ENCODE data around the gene PTGS1.
A peak's percentile ranks its signal among the peaks of the same experiment; 100 is the strongest.

The PTGS1 gene

GRCh38 chr9:122382901-122383850 is 12.4 kb downstream of the PTGS1 start:
- Histone ChIP-seq H3K4me3 (ENCODE audit: low read length in 2 of 2) (no peak overlapping the region), H3K27me3 (ENCODE audit: control insufficient read depth in 2 of 2, insufficient read depth in 2 of 2, low read length in 2 of 2) (no peaks in the 10 kb centered on the region), H3K9ac (ENCODE audit: low read depth in 1 of 2, low read length in 2 of 2) (no peak overlapping the region), H3K9me3 (ENCODE audit: control insufficient read depth in 2 of 2, low read length in 2 of 2) (no peaks in the 10 kb centered on the region), H3K4me1 (ENCODE audit: control insufficient read depth in 2 of 2, insufficient read depth in 2 of 2, low read length in 2 of 2) (no peaks in the 10 kb centered on the region), H3K27ac (ENCODE audit: low read depth in 2 of 2, low read length in 2 of 2) (no peak overlapping the region), H3K36me3 (ENCODE audit: control insufficient read depth in 2 of 2, insufficient read depth in 2 of 2, low read length in 2 of 2) (no peaks in the 10 kb centered on the region)

GRCh38 chr9:122383992-122384461 is 13.2 kb downstream of the PTGS1 start:
- H3K27me3 ChIP-seq (ENCODE audit: control insufficient read depth in 2 of 2, insufficient read depth in 2 of 2, low read length in 2 of 2): no peaks in the 10 kb centered on the region

GRCh38 chr9:122386311-122386872 is 15.6 kb downstream of the PTGS1 start:
- Histone ChIP-seq H3K27ac (ENCODE audit: low read depth in 2 of 2, low read length in 2 of 2) (no peak overlapping the region), H3K36me3 (ENCODE audit: control insufficient read depth in 2 of 2, insufficient read depth in 2 of 2, low read length in 2 of 2) (no peaks in the 10 kb centered on the region), H3K27me3 (ENCODE audit: control insufficient read depth in 2 of 2, insufficient read depth in 2 of 2, low read length in 2 of 2) (no peaks in the 10 kb centered on the region), H3K9me3 (ENCODE audit: control insufficient read depth in 2 of 2, low read length in 2 of 2) (no peaks in the 10 kb centered on the region), H3K9ac (ENCODE audit: low read depth in 1 of 2, low read length in 2 of 2) (no peak overlapping the region), H3K4me3 (ENCODE audit: low read length in 2 of 2) (no peak overlapping the region), H3K4me1 (ENCODE audit: control insufficient read depth in 2 of 2, insufficient read depth in 2 of 2, low read length in 2 of 2) (peaks cover 0 to 3% of the 10 kb centered on the region in 2 donors)

More at GRCh38 chr9:122383992-122384461, 13.2 kb downstream of the PTGS1 start:
- H3K9ac ChIP-seq (ENCODE audit: low read depth in 1 of 2, low read length in 2 of 2): no peak overlapping the region
- no peak overlapping the region for H3K27ac ChIP-seq (ENCODE audit: low read depth in 2 of 2, low read length in 2 of 2)
- no peaks in the 10 kb centered on the region for H3K4me1 ChIP-seq (ENCODE audit: control insufficient read depth in 2 of 2, insufficient read depth in 2 of 2, low read length in 2 of 2)
- no peaks in the 10 kb centered on the region for H3K9me3 ChIP-seq (ENCODE audit: control insufficient read depth in 2 of 2, low read length in 2 of 2)
- no peaks in the 10 kb centered on the region for H3K36me3 ChIP-seq (ENCODE audit: control insufficient read depth in 2 of 2, insufficient read depth in 2 of 2, low read length in 2 of 2)
- no peak overlapping the region for H3K4me3 ChIP-seq (ENCODE audit: low read length in 2 of 2)

GRCh38 chr9:122387536-122387935 is 16.7 kb downstream of the PTGS1 start:
- Histone ChIP-seq H3K4me3 (ENCODE audit: low read length in 2 of 2) (no peak overlapping the region), H3K36me3 (ENCODE audit: control insufficient read depth in 2 of 2, insufficient read depth in 2 of 2, low read length in 2 of 2) (no peaks in the 10 kb centered on the region), H3K27ac (ENCODE audit: low read depth in 2 of 2, low read length in 2 of 2) (no peak overlapping the region), H3K9ac (ENCODE audit: low read depth in 1 of 2, low read length in 2 of 2) (no peak overlapping the region), H3K4me1 (ENCODE audit: control insufficient read depth in 2 of 2, insufficient read depth in 2 of 2, low read length in 2 of 2) (peaks cover 0 to 3% of the 10 kb centered on the region in 2 donors), H3K9me3 (ENCODE audit: control insufficient read depth in 2 of 2, low read length in 2 of 2) (no peaks in the 10 kb centered on the region), H3K27me3 (ENCODE audit: control insufficient read depth in 2 of 2, insufficient read depth in 2 of 2, low read length in 2 of 2) (no peaks in the 10 kb centered on the region)

- Histone ChIP-seq H3K4me1 (ENCODE audit: control insufficient read depth in 2 of 2, insufficient read depth in 2 of 2, low read length in 2 of 2) (peaks cover 0 to 3% of the 10 kb centered on the region in 2 donors), H3K9me3 (ENCODE audit: control insufficient read depth in 2 of 2, low read length in 2 of 2) (no peaks in the 10 kb centered on the region), H3K36me3 (ENCODE audit: control insufficient read depth in 2 of 2, insufficient read depth in 2 of 2, low read length in 2 of 2) (no peaks in the 10 kb centered on the region), H3K9ac (ENCODE audit: low read depth in 1 of 2, low read length in 2 of 2) (no peak overlapping the region), H3K27me3 (ENCODE audit: control insufficient read depth in 2 of 2, insufficient read depth in 2 of 2, low read length in 2 of 2) (no peaks in the 10 kb centered on the region), H3K27ac (ENCODE audit: low read depth in 2 of 2, low read length in 2 of 2) (no peak overlapping the region), H3K4me3 (ENCODE audit: low read length in 2 of 2) (no peak overlapping the region)
Observed at GRCh38 chr9:122389195-122389594, 18.4 kb downstream of the PTGS1 start.

- Histone ChIP-seq H3K36me3 (ENCODE audit: control insufficient read depth in 2 of 2, insufficient read depth in 2 of 2, low read length in 2 of 2) (no peaks in the 10 kb centered on the region), H3K27me3 (ENCODE audit: control insufficient read depth in 2 of 2, insufficient read depth in 2 of 2, low read length in 2 of 2) (no peaks in the 10 kb centered on the region), H3K4me1 (ENCODE audit: control insufficient read depth in 2 of 2, insufficient read depth in 2 of 2, low read length in 2 of 2) (peaks cover 0 to 3% of the 10 kb centered on the region in 2 donors), H3K9me3 (ENCODE audit: control insufficient read depth in 2 of 2, low read length in 2 of 2) (no peaks in the 10 kb centered on the region), H3K4me3 (ENCODE audit: low read length in 2 of 2) (no peak overlapping the region), H3K27ac (ENCODE audit: low read depth in 2 of 2, low read length in 2 of 2) (peak overlapping the region in 1 of 2 donors; percentile 11), H3K9ac (ENCODE audit: low read depth in 1 of 2, low read length in 2 of 2) (peak overlapping the region in 1 of 2 donors; percentile 31)
Observed at GRCh38 chr9:122389799-122390481, 19.1 kb downstream of the PTGS1 start.

- Histone ChIP-seq H3K27me3 (ENCODE audit: control insufficient read depth in 2 of 2, insufficient read depth in 2 of 2, low read length in 2 of 2) (no peaks in the 10 kb centered on the region), H3K9me3 (ENCODE audit: control insufficient read depth in 2 of 2, low read length in 2 of 2) (no peaks in the 10 kb centered on the region), H3K36me3 (ENCODE audit: control insufficient read depth in 2 of 2, insufficient read depth in 2 of 2, low read length in 2 of 2) (no peaks in the 10 kb centered on the region), H3K27ac (ENCODE audit: low read depth in 2 of 2, low read length in 2 of 2) (no peak overlapping the region), H3K9ac (ENCODE audit: low read depth in 1 of 2, low read length in 2 of 2) (no peak overlapping the region), H3K4me1 (ENCODE audit: control insufficient read depth in 2 of 2, insufficient read depth in 2 of 2, low read length in 2 of 2) (peaks cover 0 to 3% of the 10 kb centered on the region in 2 donors), H3K4me3 (ENCODE audit: low read length in 2 of 2) (no peak overlapping the region)
Observed at GRCh38 chr9:122392284-122392683, 21.5 kb downstream of the PTGS1 start.

GRCh38 chr9:122392714-122393113 is 21.9 kb downstream of the PTGS1 start:
- no peaks in the 10 kb centered on the region for H3K36me3 ChIP-seq (ENCODE audit: control insufficient read depth in 2 of 2, insufficient read depth in 2 of 2, low read length in 2 of 2)
- peaks cover 0 to 3% of the 10 kb centered on the region in 2 donors for H3K4me1 ChIP-seq (ENCODE audit: control insufficient read depth in 2 of 2, insufficient read depth in 2 of 2, low read length in 2 of 2)
- H3K4me3 ChIP-seq (ENCODE audit: low read length in 2 of 2): no peak overlapping the region
- no peak overlapping the region for H3K27ac ChIP-seq (ENCODE audit: low read depth in 2 of 2, low read length in 2 of 2)
- no peaks in the 10 kb centered on the region for H3K9me3 ChIP-seq (ENCODE audit: control insufficient read depth in 2 of 2, low read length in 2 of 2)
- no peak overlapping the region for H3K9ac ChIP-seq (ENCODE audit: low read depth in 1 of 2, low read length in 2 of 2)
- H3K27me3 ChIP-seq (ENCODE audit: control insufficient read depth in 2 of 2, insufficient read depth in 2 of 2, low read length in 2 of 2): no peaks in the 10 kb centered on the region

- peak overlapping the region; percentile 49 to 50 for H3K27ac ChIP-seq (ENCODE audit: low read depth in 2 of 2, low read length in 2 of 2)
- H3K9me3 ChIP-seq (ENCODE audit: control insufficient read depth in 2 of 2, low read length in 2 of 2): no peaks in the 10 kb centered on the region
- H3K4me3 ChIP-seq (ENCODE audit: low read length in 2 of 2): no peak overlapping the region
- no peaks in the 10 kb centered on the region for H3K36me3 ChIP-seq (ENCODE audit: control insufficient read depth in 2 of 2, insufficient read depth in 2 of 2, low read length in 2 of 2)
- H3K9ac ChIP-seq (ENCODE audit: low read depth in 1 of 2, low read length in 2 of 2): no peak overlapping the region
- no peaks in the 10 kb centered on the region for H3K27me3 ChIP-seq (ENCODE audit: control insufficient read depth in 2 of 2, insufficient read depth in 2 of 2, low read length in 2 of 2)
- peaks cover 0 to 3% of the 10 kb centered on the region in 2 donors for H3K4me1 ChIP-seq (ENCODE audit: control insufficient read depth in 2 of 2, insufficient read depth in 2 of 2, low read length in 2 of 2)
Observed at GRCh38 chr9:122393284-122393983, 22.6 kb downstream of the PTGS1 start.
